Nephron progenitor cell (in vitro differentiated cells): ENCODE data around the gene CNIH2.

Experiments
- DNase-seq: peaks from one replicate; pipeline ENCODE4 v3.0.0; 2021
- H3K27ac Mint-ChIP-seq: 2 replicates; pipeline ENCODE4 v1.8.0; 2021; ENCODE audit warnings: mild to moderate bottlenecking, moderate library complexity, mixed read lengths
- H3K27me3 Mint-ChIP-seq: 2 replicates; pipeline ENCODE4 v1.8.0; 2021; ENCODE audit warnings: mild to moderate bottlenecking, low read depth, mixed read lengths; ENCODE audit not compliant: poor library complexity
- H3K36me3 Mint-ChIP-seq: 2 replicates; pipeline ENCODE4 v1.8.0; 2021; ENCODE audit warnings: low read depth, mixed read lengths
- H3K4me1 Mint-ChIP-seq: 2 replicates; pipeline ENCODE4 v1.8.0; 2021; ENCODE audit warnings: mixed read lengths
- H3K4me3 Mint-ChIP-seq: 2 replicates; pipeline ENCODE4 v1.8.0; 2021; ENCODE audit warnings: mild to moderate bottlenecking, moderate library complexity, mixed read lengths
- H3K9me3 Mint-ChIP-seq: 2 replicates; pipeline ENCODE4 v1.8.0; 2021; ENCODE audit warnings: mild to moderate bottlenecking, moderate library complexity, mixed read lengths
- CTCF ChIP-seq: fragments of 200-600 bp; sonication (generic); IDR thresholded peaks from 2 replicates; pipeline ENCODE4 v1.5.0; 2021; ENCODE audit warnings: antibody characterized with exemption

CNIH2 gene

GRCh38 chr11:66330931-66331330, 53.0 kb downstream of the CNIH2 start:
- H3K36me3 Mint-ChIP-seq, result no peaks in the 10 kb centered on the region
- no peak for TF ChIP-seq CTCF
- H3K9me3 Mint-ChIP-seq, result no peaks in the 10 kb centered on the region
- peaks cover 5% of the 10 kb centered on the region for H3K27me3 Mint-ChIP-seq
- DNase-seq, result no peak
- no peak overlapping the region for H3K4me3 Mint-ChIP-seq
- H3K27ac Mint-ChIP-seq, result no peak overlapping the region
- H3K4me1 Mint-ChIP-seq, result peaks cover 48% of the 10 kb centered on the region

GRCh38 chr11:66331542-66332370, 53.8 kb downstream of the CNIH2 start:
- H3K36me3 Mint-ChIP-seq, result no peaks in the 10 kb centered on the region
- peaks cover 48% of the 10 kb centered on the region for H3K4me1 Mint-ChIP-seq
- no peak overlapping the region for H3K4me3 Mint-ChIP-seq
- TF ChIP-seq CTCF, result no peak
- H3K27ac Mint-ChIP-seq, result no peak overlapping the region
- H3K27me3 Mint-ChIP-seq, result peaks cover 5% of the 10 kb centered on the region
- no peaks in the 10 kb centered on the region for H3K9me3 Mint-ChIP-seq
- no peak for DNase-seq

- no peaks in the 10 kb centered on the region for H3K9me3 Mint-ChIP-seq
- no peak for DNase-seq
- no peaks in the 10 kb centered on the region for H3K36me3 Mint-ChIP-seq
- H3K27ac Mint-ChIP-seq, result no peak overlapping the region
- H3K4me3 Mint-ChIP-seq, result no peak overlapping the region
- TF ChIP-seq CTCF, result no peak
- peaks cover under 1% of the 10 kb centered on the region for H3K27me3 Mint-ChIP-seq
- peaks cover 48% of the 10 kb centered on the region for H3K4me1 Mint-ChIP-seq
Measured at GRCh38 chr11:66332371-66333219, 54.6 kb downstream of the CNIH2 start.

- DNase-seq, result no peak
- Mint-ChIP-seq H3K36me3 (no peaks in the 10 kb centered on the region), H3K4me3 (no peak overlapping the region), H3K27ac (no peak overlapping the region), H3K9me3 (no peaks in the 10 kb centered on the region), H3K4me1 (peaks cover 41% of the 10 kb centered on the region), H3K27me3 (no peaks in the 10 kb centered on the region)
- no peak for TF ChIP-seq CTCF
Measured at GRCh38 chr11:66333220-66333877, 55.4 kb downstream of the CNIH2 start.
